Keratinocyte (primary cell): ENCODE data around the gene HOXB8.

Source experiments
- CTCF ChIP-seq, 3 experiments: IDR thresholded peaks in 1 of 3; conservative IDR thresholded peaks in 1 of 3; optimal IDR thresholded peaks in 1 of 3; 2 replicates in 2 of 3; 3 replicates in 1 of 3; pipeline versions ENCODE3 to v1.5.1; 2011; ENCODE audit warnings: low read length in 3 of 3, mild to moderate bottlenecking in 3 of 3, moderate library complexity in 2 of 3, control low read depth in 1 of 3, inconsistent platforms in 1 of 3; ENCODE audit not compliant: insufficient read depth in 2 of 3; ENCODE audit errors: extremely low read depth in 1 of 3
- EZH2 ChIP-seq: IDR thresholded peaks from one replicate; pipeline ENCODE4 v1.6.1; 2012; ENCODE audit warnings: inconsistent platforms, mild to moderate bottlenecking, low read length, moderate library complexity

- no peak for TF ChIP-seq CTCF (optimal IDR thresholded peaks at IDR 0.05 in 1 of 3, IDR thresholded peaks at IDR 0.05 in 1 of 3, conservative IDR thresholded peaks at IDR 0.05 in 1 of 3; ENCODE audit: extremely low read depth in 1 of 3, insufficient read depth in 2 of 3, low read length in 3 of 3)
- no peak for TF ChIP-seq EZH2
Observed at GRCh38 chr17:48571826-48572417, 43.2 kb downstream of the HOXB8 start.
